IMR-90 (cell line): ENCODE measurements around the gene NCR2. TPM values are rescaled to one million over a fixed set of nuclear protein-coding genes. Genes with fewer than 3 reads are reported as not detected.

Experiments used
- ATAC-seq: fragments of 200-7000 bp; cut with Tn5 transposase; 2 replicates; pipeline ENCODE4 v1.9.1; 2020; ENCODE audit warnings: low read depth, mild to moderate bottlenecking, moderate library complexity
- BruUV-seq: library from RNA; stranded (reverse); fragments of 400-500 nt; replicated peaks from 2 replicates; lab custom pipeline; 2021; lab: Mats Ljungman, UMichigan
- CTCF ChIA-PET: fragments of 300-600 bp; formaldehyde crosslinking; extraction: SDS; loops from one replicate; lab custom pipeline; 2021; ENCODE audit warnings: antibody characterized with exemption; lab: Yijun Ruan, JAX
- POLR2A ChIA-PET: fragments of 300-600 bp; sonication (Branson Sonifier 250); formaldehyde crosslinking; loops from one replicate; lab custom pipeline; 2022; ENCODE audit warnings: antibody characterized with exemption; ENCODE audit not compliant: unreplicated experiment; lab: Charles Lee
- DNase-seq: peaks from one replicate; pipeline ENCODE4 v3.0.0; 2013
- H2AFZ ChIP-seq: replicated peaks from 2 replicates; pipeline ENCODE3; 2013; ENCODE audit warnings: low read length, mild to moderate bottlenecking; ENCODE audit not compliant: poor library complexity
- H2AK5ac ChIP-seq: 2 replicates; pipeline ENCODE4 v1.6.1; 2013; ENCODE audit warnings: low read depth, low read length, inconsistent platforms
- H2AK9ac ChIP-seq: replicated peaks from 2 replicates; pipeline ENCODE3; 2013; ENCODE audit warnings: mild to moderate bottlenecking, low read depth, low read length, moderate library complexity; ENCODE audit not compliant: poor library complexity
- H2BK120ac ChIP-seq: 2 replicates; pipeline ENCODE4 v1.6.1; 2013; ENCODE audit warnings: low read depth, low read length, inconsistent platforms
- H2BK15ac ChIP-seq: 3 replicates; pipeline ENCODE4 v1.6.1; 2013; ENCODE audit warnings: low read depth, low read length, inconsistent platforms
- H2BK20ac ChIP-seq: 2 replicates; pipeline ENCODE4 v1.6.1; 2013; ENCODE audit warnings: low read depth, mild to moderate bottlenecking, inconsistent platforms, low read length, moderate library complexity
- H2BK5ac ChIP-seq: 2 replicates; pipeline ENCODE4 v1.6.1; 2013; ENCODE audit warnings: mild to moderate bottlenecking, low read depth, low read length, inconsistent platforms; ENCODE audit not compliant: poor library complexity, severe bottlenecking
- H3K14ac ChIP-seq: replicated peaks from 2 replicates; pipeline ENCODE4 v1.6.1; 2013; ENCODE audit warnings: low read depth, low read length, inconsistent platforms
- H3K18ac ChIP-seq: 2 replicates; pipeline ENCODE4 v1.6.1; 2013; ENCODE audit warnings: low read depth, low read length, control low read depth
- H3K23ac ChIP-seq: 2 replicates; pipeline ENCODE4 v1.6.1; 2013; ENCODE audit warnings: low read depth, low read length, inconsistent platforms
- H3K27ac ChIP-seq: 2 replicates; pipeline ENCODE4 v1.5.1; 2013; ENCODE audit warnings: mild to moderate bottlenecking, control low read depth, low read length; ENCODE audit not compliant: insufficient read depth
- H3K27me3 ChIP-seq: 2 replicates; pipeline ENCODE4 v1.6.1; 2013; ENCODE audit warnings: low read length; ENCODE audit not compliant: control insufficient read depth, insufficient read depth
- H3K36me3 ChIP-seq: 2 replicates; pipeline ENCODE4 v1.6.1; 2013; ENCODE audit warnings: low read length, mixed read lengths; ENCODE audit not compliant: control insufficient read depth, insufficient read depth
- H3K4ac ChIP-seq: 2 replicates; pipeline ENCODE4 v1.6.1; 2013; ENCODE audit warnings: low read depth, low read length, inconsistent platforms
- H3K4me1 ChIP-seq: 2 replicates; pipeline ENCODE4 v1.6.1; 2013; ENCODE audit warnings: low read length, mixed read lengths; ENCODE audit not compliant: control insufficient read depth, insufficient read depth
- H3K4me2 ChIP-seq: 2 replicates; pipeline ENCODE4 v1.6.1; 2013; ENCODE audit warnings: low read depth, mild to moderate bottlenecking, control low read depth, low read length, moderate library complexity
- H3K4me3 ChIP-seq: 2 replicates; pipeline ENCODE4 v1.5.1; 2013; ENCODE audit warnings: low read depth, mild to moderate bottlenecking, control low read depth, low read length, moderate library complexity; ENCODE audit not compliant: insufficient read depth
- H3K56ac ChIP-seq: 2 replicates; pipeline ENCODE4 v1.6.1; 2013; ENCODE audit warnings: low read length, inconsistent platforms; ENCODE audit not compliant: insufficient read depth; ENCODE audit errors: extremely low read depth
- H3K79me1 ChIP-seq, 2 experiments: 2 replicates each; pipeline ENCODE4 v1.6.1; 2013; ENCODE audit warnings: low read length in 2 of 2, inconsistent platforms in 1 of 2, low read depth in 1 of 2
- H3K9ac ChIP-seq: 2 replicates; pipeline ENCODE4 v1.6.1; 2013; ENCODE audit warnings: low read depth, low read length, control low read depth
- H3K9me1 ChIP-seq: 2 replicates; pipeline ENCODE4 v1.6.1; 2013; ENCODE audit warnings: low read length, inconsistent platforms; ENCODE audit not compliant: insufficient read depth
- H3K9me3 ChIP-seq: 2 replicates; pipeline ENCODE4 v1.6.1; 2013; ENCODE audit warnings: low read length; ENCODE audit not compliant: control insufficient read depth, insufficient read depth
- H4K20me1 ChIP-seq: 2 replicates; pipeline ENCODE4 v1.6.1; 2013; ENCODE audit warnings: low read length, inconsistent platforms; ENCODE audit not compliant: insufficient read depth
- H4K5ac ChIP-seq: 2 replicates; pipeline ENCODE4 v1.6.1; 2013; ENCODE audit warnings: mild to moderate bottlenecking, low read depth, low read length, control low read depth
- H4K8ac ChIP-seq, 2 experiments: 2 replicates each; pipeline ENCODE4 v1.6.1; 2013; ENCODE audit warnings: low read depth in 2 of 2, low read length in 2 of 2, control low read depth in 1 of 2, inconsistent platforms in 1 of 2
- H4K91ac ChIP-seq: 2 replicates; pipeline ENCODE4 v1.6.1; 2013; ENCODE audit warnings: low read depth, low read length, inconsistent platforms; ENCODE audit not compliant: insufficient read depth
- ELK1 ChIP-seq: fragments of 150-350 bp; IDR thresholded peaks from 2 replicates; pipeline ENCODE4 v1.6.1; 2016; ENCODE audit warnings: low read depth, mild to moderate bottlenecking, low read length, moderate library complexity, borderline replicate concordance
- FOS ChIP-seq: fragments of 150-350 bp; IDR thresholded peaks from 2 replicates; pipeline ENCODE4 v1.6.1; 2016; ENCODE audit warnings: low read depth, low read length
- MAFK ChIP-seq: IDR thresholded peaks from 2 replicates; pipeline ENCODE4 v1.6.1; 2012; ENCODE audit warnings: low read depth, low read length, improper control_type of control experiment
- NFE2L2 ChIP-seq: fragments of 150-350 bp; IDR thresholded peaks from 2 replicates; pipeline ENCODE4 v1.6.1; 2016; ENCODE audit warnings: low read depth, mild to moderate bottlenecking, low read length
- POLR2A ChIP-seq: IDR thresholded peaks from 2 replicates; pipeline ENCODE4 v1.6.1; 2012; ENCODE audit warnings: mild to moderate bottlenecking, low read depth, low read length
- RAD21 ChIP-seq: IDR thresholded peaks from 2 replicates; pipeline ENCODE4 v1.6.1; 2012; ENCODE audit warnings: low read length, improper control_type of control experiment
- WGBS, 2 experiments: methylation state at CpG; one replicate each; pipeline versions ENCODE4 v1.1.5 to v1.1.7; 2013; ENCODE audit warnings: missing lambda C conversion rate in 2 of 2; ENCODE audit not compliant: insufficient read length in 1 of 2; ENCODE audit errors: extremely low coverage in 2 of 2; 5-methylcytosine and 5-hydroxymethylcytosine counted together
- dilution Hi-C: fragments of 300-500 bp; cut with HindIII; formaldehyde crosslinking; loops from one replicate; pipeline ENCODE4 v1.14.3; 2018; ENCODE audit warnings: low sequenced_read_pairs; ENCODE audit not compliant: unreplicated experiment
- in situ Hi-C: fragments of 300-500 bp; cut with MboI; formaldehyde crosslinking; loops from 3 replicates; pipeline ENCODE4 v1.14.3; 2019; ENCODE audit warnings: low sequenced_read_pairs, inconsistent platforms, mixed read lengths
- intact Hi-C: fragments of 100-400 bp; cut with micrococcal nuclease; formaldehyde crosslinking; loops from 2 replicates; pipeline ENCODE4 v1.10.0; 2022
- polyA plus RNA-seq, 3 experiments: library from polyadenylated mRNA; depleted of rRNA; stranded (reverse); fragments of >200 nt; gene quantifications; 2 replicates each; pipeline ENCODE4 v1.2.3, GENCODE V29; 2012; ENCODE audit warnings: low replicate concordance in 1 of 3
- total RNA-seq: library from RNA; depleted of rRNA; stranded (reverse); fragments of >200 nt; gene quantifications from 2 replicates; pipeline ENCODE4 v1.2.3, GENCODE V29; 2012

NCR2 gene
- total and polyA plus RNA-seq, 2 of the 4 experiments (the other 2 are of a cell fraction), result not detected

- Histone ChIP-seq H3K4me1 (no peaks in the 10 kb centered on the region), H3K36me3 (no peaks in the 10 kb centered on the region), H2AK5ac (no peak overlapping the region), H2BK120ac (no peak overlapping the region), H3K79me1 (no peaks in the 10 kb centered on the region), H3K9me3 (no peaks in the 10 kb centered on the region), H3K4me2 (no peak overlapping the region), H3K56ac (no peak overlapping the region), H3K14ac (no peak overlapping the region), H3K27ac (no peak overlapping the region), H3K27me3 (peaks cover 30% of the 10 kb centered on the region), H3K18ac (no peak overlapping the region), H3K9me1 (no peaks in the 10 kb centered on the region), H4K5ac (no peak overlapping the region), H3K4ac (no peak overlapping the region), H3K23ac (no peak overlapping the region), H2BK20ac (no peak overlapping the region), H3K9ac (no peak overlapping the region), H4K91ac (no peak overlapping the region), H4K8ac (no peak overlapping the region), H2BK5ac (no peak overlapping the region), H2AK9ac (no peak overlapping the region), H2BK15ac (no peak overlapping the region), H4K20me1 (no peaks in the 10 kb centered on the region), H2AFZ (no peak overlapping the region), H3K4me3 (no peak overlapping the region)
- no peak for DNase-seq
- WGBS, 2 experiments, result no CpG with 5 or more reads among the region's 1 CpG
- in situ Hi-C loops, result no loop called here
- dilution Hi-C loops, result no loop called here
- no TSS peak for BruUV-seq
- TF ChIP-seq ELK1 (no peak), RAD21 (no peak), NFE2L2 (no peak), MAFK (no peak), POLR2A (no peak), FOS (no peak)
- ChIA-PET POLR2A (no interaction called here), CTCF (no interaction called here)
- ATAC-seq, result no peak
- intact Hi-C loops, result no loop called here
Observed at GRCh38 chr6:41342241-41342640, 6.8 kb downstream of the NCR2 start.
